K562 (cell line): ENCODE results near the gene DELE1. TPM values are rescaled to one million over a fixed set of nuclear protein-coding genes. Genes with fewer than 3 reads are reported as not detected.

Experiments
- BRD9 ChIP-seq: fragments of 450-650 bp; IDR thresholded peaks from 2 replicates; pipeline ENCODE4 v1.6.1; 2018; ENCODE audit warnings: low read depth; ENCODE audit not compliant: partially characterized antibody
- ETV1 ChIP-seq: fragments of 450-650 bp; conservative IDR thresholded peaks from 2 replicates; pipeline ENCODE4 v1.6.1; 2016; ENCODE audit warnings: missing genetic modification characterization, control low read depth, low read depth, missing compliant biosample characterization
- HNRNPH1 ChIP-seq: fragments of 200-400 bp; formaldehyde crosslinking; optimal IDR thresholded peaks from 2 replicates; pipeline ENCODE3; 2017; ENCODE audit warnings: low read depth, mild to moderate bottlenecking, low read length, moderate library complexity
- IFI16 ChIP-seq: fragments of 250-450 bp; sonication (Bioruptor Pico); IDR thresholded peaks from 2 replicates; pipeline ENCODE4 v2.1.2; 2022; ENCODE audit warnings: mild to moderate bottlenecking, inconsistent platforms
- KAT7 ChIP-seq: sonication (generic); formaldehyde crosslinking; IDR thresholded peaks from 2 replicates; pipeline ENCODE4 v1.8.0; 2022; ENCODE audit warnings: missing genetic modification reagents, mild to moderate bottlenecking, borderline replicate concordance
- KLF13 ChIP-seq: fragments of 450-650 bp; IDR thresholded peaks from 2 replicates; pipeline ENCODE4 v1.6.1; 2016; ENCODE audit warnings: missing genetic modification characterization, low read depth, mild to moderate bottlenecking, missing compliant biosample characterization, moderate library complexity, borderline replicate concordance
- PRPF4 ChIP-seq: fragments of 200-400 bp; formaldehyde crosslinking; IDR thresholded peaks from one replicate; pipeline ENCODE4 v1.6.1; 2017; ENCODE audit warnings: low read length, low read depth, mild to moderate bottlenecking; ENCODE audit not compliant: insufficient read depth, poor library complexity, severe bottlenecking
- RAD51 ChIP-seq: fragments of 450-650 bp; IDR thresholded peaks from 2 replicates; pipeline ENCODE4 v1.7.1; 2016; ENCODE audit warnings: low read depth, mild to moderate bottlenecking, borderline replicate concordance
- RBBP5 ChIP-seq: fragments of 200-600 bp; sonication (generic); IDR thresholded peaks from 2 replicates; pipeline ENCODE4 v1.6.1; 2012; ENCODE audit warnings: borderline replicate concordance, mild to moderate bottlenecking, low read length, control low read depth, inconsistent platforms; ENCODE audit not compliant: insufficient read depth, poor library complexity, severe bottlenecking
- TOE1 ChIP-seq, 2 experiments: fragments of 450-650 bp in 1 of 2; sonication (generic) in 1 of 2; formaldehyde crosslinking in 1 of 2; IDR thresholded peaks; 2 replicates each; pipeline versions ENCODE4 v1.7.1 to v1.8.0; 2016 to 2022; ENCODE audit warnings: borderline replicate concordance in 2 of 2, mild to moderate bottlenecking in 2 of 2, antibody characterized with exemption in 1 of 2, inconsistent platforms in 1 of 2, low read depth in 1 of 2, missing genetic modification reagents in 1 of 2, moderate library complexity in 1 of 2
- TRIM25 ChIP-seq: fragments of 450-650 bp; IDR thresholded peaks from 2 replicates; pipeline ENCODE4 v1.7.0; 2016; ENCODE audit warnings: borderline replicate concordance
- ZNF143 ChIP-seq: sonication (generic); formaldehyde crosslinking; IDR thresholded peaks from 2 replicates; pipeline ENCODE4 v1.9.0; 2022; ENCODE audit warnings: mild to moderate bottlenecking, missing genetic modification reagents
- ZNF398 ChIP-seq: fragments of 250-450 bp; sonication (Bioruptor Pico); IDR thresholded peaks from 2 replicates; pipeline ENCODE4 v1.8.0; 2021; ENCODE audit warnings: moderate library complexity, mild to moderate bottlenecking, inconsistent platforms
- ZNF41 ChIP-seq: fragments of 250-450 bp; sonication (Bioruptor Pico); conservative IDR thresholded peaks from 2 replicates; pipeline ENCODE4 v1.4.0; 2020; ENCODE audit warnings: mild to moderate bottlenecking
- polyA plus RNA-seq, 8 experiments: library from polyadenylated mRNA; depleted of rRNA in 4 of 8; stranded (reverse) in 5 of 8; unstranded in 3 of 8; fragments of >200 nt; fragmentation: Nextera tagmentation in 2 of 8; fragmentation: Illumina TruSeq in 1 of 8; extraction: Ambion mirVana in 2 of 8; extraction: Trizol in 1 of 8; gene quantifications; 2 replicates each; pipeline versions ENCODE4 v1.2.1 to v1.2.3, GENCODE V29; 2011 to 2014; ENCODE audit warnings: inconsistent platforms in 1 of 8, missing spikeins in 1 of 8
- total RNA-seq, 7 experiments: library from RNA; depleted of rRNA in 6 of 7; stranded (reverse); fragments of >200 nt in 6 of 7; fragmentation: Illumina TruSeq in 2 of 7; extraction: Trizol in 2 of 7; gene quantifications; 2 replicates each; pipeline versions ENCODE4 v1.2.1 to v1.2.3, GENCODE V29; 2011 to 2021; ENCODE audit warnings: low replicate concordance in 1 of 7
- TF ChIP-seq, protein P1 (sequence below): sonication (generic); formaldehyde crosslinking; IDR thresholded peaks from 2 replicates; pipeline ENCODE4 v1.4.0; 2020; ENCODE audit warnings: mild to moderate bottlenecking, missing genetic modification reagents
- TF ChIP-seq, protein P2 (sequence below): fragments of 450-650 bp; IDR thresholded peaks from 2 replicates; pipeline ENCODE4 v1.7.1; 2018; ENCODE audit warnings: mild to moderate bottlenecking, low read depth; ENCODE audit not compliant: partially characterized antibody

DELE1 gene
- total and polyA plus RNA-seq, 9 of the 15 experiments (the other 6 are each of a cell fraction or from before 2014, with no cell fraction given) = 16.6 to 74.4 (median 49.8) TPM

GRCh38 chr5:141875795-141876627, 47.7 kb upstream of the DELE1 start (continued):
- TF ChIP-seq TOE1 (IDR thresholded peaks at IDR 0.05; ENCODE audit: borderline replicate concordance) = no peak
- TF ChIP-seq TOE1 (CRISPR knock-in tag; IDR thresholded peaks at IDR 0.05; ENCODE audit: borderline replicate concordance, low read depth) = no peak
- no peak for TF ChIP-seq KLF13 (tag)
- TF ChIP-seq RAD51 = no peak
- TF ChIP-seq ETV1 (tag) = no peak
- TF ChIP-seq, protein P1, sequence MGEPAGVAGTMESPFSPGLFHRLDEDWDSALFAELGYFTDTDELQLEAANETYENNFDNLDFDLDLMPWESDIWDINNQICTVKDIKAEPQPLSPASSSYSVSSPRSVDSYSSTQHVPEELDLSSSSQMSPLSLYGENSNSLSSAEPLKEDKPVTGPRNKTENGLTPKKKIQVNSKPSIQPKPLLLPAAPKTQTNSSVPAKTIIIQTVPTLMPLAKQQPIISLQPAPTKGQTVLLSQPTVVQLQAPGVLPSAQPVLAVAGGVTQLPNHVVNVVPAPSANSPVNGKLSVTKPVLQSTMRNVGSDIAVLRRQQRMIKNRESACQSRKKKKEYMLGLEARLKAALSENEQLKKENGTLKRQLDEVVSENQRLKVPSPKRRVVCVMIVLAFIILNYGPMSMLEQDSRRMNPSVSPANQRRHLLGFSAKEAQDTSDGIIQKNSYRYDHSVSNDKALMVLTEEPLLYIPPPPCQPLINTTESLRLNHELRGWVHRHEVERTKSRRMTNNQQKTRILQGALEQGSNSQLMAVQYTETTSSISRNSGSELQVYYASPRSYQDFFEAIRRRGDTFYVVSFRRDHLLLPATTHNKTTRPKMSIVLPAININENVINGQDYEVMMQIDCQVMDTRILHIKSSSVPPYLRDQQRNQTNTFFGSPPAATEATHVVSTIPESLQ = 0 out of 2 replicates have a peak, but pooled peaks have one; percentile 54
- no peak for TF ChIP-seq ZNF41 (CRISPR knock-in tag)
- TF ChIP-seq BRD9 = no peak
- TF ChIP-seq PRPF4 = peak; percentile 83
- TF ChIP-seq ZNF143 (CRISPR knock-in tag) = no peak
- TF ChIP-seq KAT7 (CRISPR knock-in tag) = no peak
- TF ChIP-seq IFI16 (CRISPR knock-in tag) = no peak
- TF ChIP-seq TRIM25 = no peak
- no peak for TF ChIP-seq RBBP5
- TF ChIP-seq, protein P2, sequence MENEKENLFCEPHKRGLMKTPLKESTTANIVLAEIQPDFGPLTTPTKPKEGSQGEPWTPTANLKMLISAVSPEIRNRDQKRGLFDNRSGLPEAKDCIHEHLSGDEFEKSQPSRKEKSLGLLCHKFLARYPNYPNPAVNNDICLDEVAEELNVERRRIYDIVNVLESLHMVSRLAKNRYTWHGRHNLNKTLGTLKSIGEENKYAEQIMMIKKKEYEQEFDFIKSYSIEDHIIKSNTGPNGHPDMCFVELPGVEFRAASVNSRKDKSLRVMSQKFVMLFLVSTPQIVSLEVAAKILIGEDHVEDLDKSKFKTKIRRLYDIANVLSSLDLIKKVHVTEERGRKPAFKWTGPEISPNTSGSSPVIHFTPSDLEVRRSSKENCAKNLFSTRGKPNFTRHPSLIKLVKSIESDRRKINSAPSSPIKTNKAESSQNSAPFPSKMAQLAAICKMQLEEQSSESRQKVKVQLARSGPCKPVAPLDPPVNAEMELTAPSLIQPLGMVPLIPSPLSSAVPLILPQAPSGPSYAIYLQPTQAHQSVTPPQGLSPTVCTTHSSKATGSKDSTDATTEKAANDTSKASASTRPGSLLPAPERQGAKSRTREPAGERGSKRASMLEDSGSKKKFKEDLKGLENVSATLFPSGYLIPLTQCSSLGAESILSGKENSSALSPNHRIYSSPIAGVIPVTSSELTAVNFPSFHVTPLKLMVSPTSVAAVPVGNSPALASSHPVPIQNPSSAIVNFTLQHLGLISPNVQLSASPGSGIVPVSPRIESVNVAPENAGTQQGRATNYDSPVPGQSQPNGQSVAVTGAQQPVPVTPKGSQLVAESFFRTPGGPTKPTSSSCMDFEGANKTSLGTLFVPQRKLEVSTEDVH = no peak
- TF ChIP-seq HNRNPH1 = no peak
- no peak for TF ChIP-seq ZNF398 (CRISPR knock-in tag)
